RPMI8226 (cell line): ENCODE measurements around the gene ZSCAN25.
"Not testable (repeated sequence)": the region's sequence is repeated elsewhere in the genome, so short reads cannot be mapped to it uniquely, and the experiment has no call there.

ENCODE experiments used
- DNase-seq: peaks from one replicate; pipeline ENCODE4 v3.0.0-alpha.2; 2015

Gene ZSCAN25

DNA sequence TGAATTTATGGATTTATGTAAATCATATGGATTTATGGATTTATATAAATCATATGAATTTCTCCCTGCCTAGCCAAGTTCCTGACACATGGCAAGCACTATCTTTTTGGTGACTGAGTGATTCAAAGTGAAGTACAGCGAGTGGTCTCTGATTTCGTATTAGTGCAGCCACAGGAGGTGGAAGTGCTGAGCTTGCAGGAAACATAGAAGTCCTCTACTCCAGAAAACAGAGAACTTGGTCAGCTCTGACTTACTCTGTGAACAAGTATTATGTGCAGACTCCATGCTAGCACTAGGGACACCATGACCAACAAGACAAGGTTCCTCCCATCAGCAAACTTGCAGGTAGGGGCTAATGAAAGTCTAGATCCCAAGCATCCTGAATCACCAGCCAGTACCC, 34.5 kb downstream of the ZSCAN25 start:
- no peak for DNase-seq

DNA sequence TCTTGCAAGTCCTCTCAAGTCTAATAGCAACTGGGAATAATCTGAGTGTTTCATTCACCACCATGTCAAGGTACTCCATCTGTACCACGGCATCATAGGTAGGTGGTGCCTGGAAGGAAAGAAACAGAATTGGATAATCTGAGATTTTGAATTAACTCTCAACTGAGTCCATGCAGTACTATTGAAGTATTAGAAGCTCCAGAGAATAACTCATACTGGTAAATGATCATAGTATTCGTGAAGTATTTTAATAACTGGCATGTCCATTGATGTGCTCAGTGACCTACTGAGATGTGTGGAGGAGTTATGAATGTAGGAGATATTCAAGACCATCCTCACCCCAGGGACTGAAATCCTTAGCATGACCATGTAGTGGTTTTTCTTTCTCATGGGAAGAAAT, 35.9 kb downstream of the ZSCAN25 start:
- no peak for DNase-seq

DNA sequence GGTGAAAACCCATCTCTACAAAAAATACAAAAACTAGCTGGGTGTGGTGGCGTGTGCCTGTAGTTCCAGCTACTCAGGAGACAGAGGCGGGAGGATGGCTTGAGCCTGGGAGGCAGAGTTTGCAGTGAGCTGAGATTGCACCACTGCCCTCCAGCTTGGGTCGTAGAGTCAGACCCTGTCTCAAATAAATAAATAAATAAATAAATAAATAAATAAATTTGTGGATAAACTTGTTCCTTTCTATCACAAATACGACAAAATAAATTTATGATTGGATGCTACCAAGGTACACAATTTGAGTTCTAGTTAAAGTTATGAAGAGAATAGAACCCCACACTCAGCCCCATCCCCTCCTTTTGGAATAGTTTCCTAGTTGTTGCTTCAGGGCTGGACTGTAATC, 36.5 kb downstream of the ZSCAN25 start:
- not testable (repeated sequence) for DNase-seq

DNA sequence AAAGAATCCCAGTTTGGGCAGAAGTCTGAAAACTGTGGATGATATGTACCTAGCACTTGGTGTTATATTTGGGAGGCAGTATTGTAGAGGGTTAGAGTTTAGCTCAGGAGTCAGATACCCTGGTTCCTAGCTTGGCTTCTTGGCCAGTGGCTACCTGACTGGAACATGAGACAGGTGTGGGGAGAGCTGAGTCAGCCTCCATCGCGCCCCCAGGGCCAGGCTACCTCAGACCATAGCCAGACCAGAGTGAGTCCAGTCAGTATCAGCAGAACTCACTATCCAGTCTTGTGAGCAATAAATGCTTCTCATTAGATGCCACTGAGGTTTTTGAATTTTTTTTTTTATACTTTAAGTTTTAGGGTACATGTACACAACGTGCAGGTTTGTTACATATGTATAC, 37.0 kb downstream of the ZSCAN25 start:
- no peak for DNase-seq

DNA sequence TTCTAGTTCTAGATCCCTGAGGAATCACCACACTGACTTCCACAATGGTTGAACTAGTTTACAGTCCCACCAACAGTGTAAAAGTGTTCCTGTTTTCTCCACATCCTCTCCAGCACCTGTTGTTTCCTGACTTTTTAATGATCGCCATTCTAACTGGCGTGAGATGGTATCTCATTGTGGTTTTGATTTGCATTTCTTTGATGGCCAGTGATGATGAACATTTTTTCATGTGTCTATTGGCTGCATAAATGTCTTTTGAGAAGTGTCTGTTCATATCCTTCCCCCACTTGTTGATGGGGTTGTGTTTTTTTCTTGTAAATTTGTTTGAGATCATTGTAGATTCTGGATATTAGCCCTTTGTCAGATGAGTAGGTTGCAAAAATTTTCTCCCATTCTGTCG, 37.9 kb downstream of the ZSCAN25 start:
- not testable (repeated sequence) for DNase-seq

DNA sequence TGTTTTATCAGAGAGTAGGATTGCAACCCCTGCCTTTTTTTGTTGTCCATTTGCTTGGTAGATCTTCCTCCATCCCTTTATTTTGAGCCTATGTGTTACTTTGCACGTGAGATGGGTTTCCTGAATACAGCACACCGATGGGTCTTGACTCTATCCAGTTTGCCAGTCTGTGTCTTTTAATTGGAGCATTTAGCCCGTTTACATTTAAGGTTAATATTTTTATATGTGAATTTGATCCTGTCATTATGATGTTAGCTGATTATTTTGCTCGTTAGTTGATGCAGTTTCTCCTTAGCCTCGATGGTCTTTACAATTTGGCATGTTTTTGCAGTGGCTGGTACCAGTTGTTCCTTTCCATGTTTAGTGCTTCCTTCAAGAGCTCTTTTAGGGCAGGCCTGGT, 41.1 kb downstream of the ZSCAN25 start:
- not testable (repeated sequence) for DNase-seq

DNA sequence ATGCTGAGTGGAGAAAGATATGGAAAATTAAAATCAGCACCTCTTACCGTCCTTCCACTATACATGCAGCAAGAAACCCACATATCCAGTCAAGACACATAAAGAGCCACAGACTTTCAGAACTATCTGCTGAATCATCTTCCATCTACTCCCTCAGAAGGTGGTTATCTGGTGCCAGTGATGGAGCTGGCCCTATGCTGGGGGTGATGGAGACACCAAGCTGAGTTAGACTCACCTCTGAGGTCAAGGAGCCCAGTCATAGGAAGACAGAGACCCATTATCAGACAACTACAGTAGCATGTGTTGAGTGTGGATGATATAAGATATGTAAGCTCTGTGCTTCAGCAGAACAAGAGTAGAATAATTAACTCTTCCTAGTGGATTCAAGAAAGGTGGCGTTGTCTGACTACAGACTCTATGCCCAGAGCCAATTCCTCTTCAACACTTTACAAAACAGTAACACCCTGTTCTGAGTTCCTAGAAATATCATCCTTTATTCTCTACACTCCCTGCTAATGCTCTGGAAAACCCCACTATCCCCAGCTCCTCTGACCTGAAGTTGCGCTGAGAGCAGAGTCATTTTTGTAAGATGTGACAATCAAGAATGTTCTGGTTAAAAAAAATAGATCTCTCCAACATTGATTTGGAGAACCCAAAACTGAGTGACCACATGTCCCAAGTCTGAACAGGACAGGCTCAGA, 48.7 kb downstream of the ZSCAN25 start:
- no peak for DNase-seq

DNA sequence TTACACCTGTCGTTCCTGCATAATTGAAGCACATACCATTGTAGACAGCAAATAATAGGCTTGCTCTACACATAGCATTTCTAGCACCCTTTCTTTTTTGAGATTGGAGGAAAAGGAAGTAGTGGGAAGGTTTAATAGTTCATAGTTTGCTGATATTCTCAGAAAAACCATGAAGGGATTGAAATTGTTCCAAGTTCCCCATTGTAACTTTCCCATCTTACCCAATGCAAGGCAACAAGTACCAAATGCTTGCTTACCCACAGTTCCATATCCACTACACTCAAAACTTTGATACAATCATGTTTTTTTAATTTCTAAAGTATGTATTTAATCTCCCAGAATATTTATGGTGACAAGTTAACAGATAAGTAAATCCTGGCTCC, 49.3 kb downstream of the ZSCAN25 start:
- DNase-seq = no peak

DNA sequence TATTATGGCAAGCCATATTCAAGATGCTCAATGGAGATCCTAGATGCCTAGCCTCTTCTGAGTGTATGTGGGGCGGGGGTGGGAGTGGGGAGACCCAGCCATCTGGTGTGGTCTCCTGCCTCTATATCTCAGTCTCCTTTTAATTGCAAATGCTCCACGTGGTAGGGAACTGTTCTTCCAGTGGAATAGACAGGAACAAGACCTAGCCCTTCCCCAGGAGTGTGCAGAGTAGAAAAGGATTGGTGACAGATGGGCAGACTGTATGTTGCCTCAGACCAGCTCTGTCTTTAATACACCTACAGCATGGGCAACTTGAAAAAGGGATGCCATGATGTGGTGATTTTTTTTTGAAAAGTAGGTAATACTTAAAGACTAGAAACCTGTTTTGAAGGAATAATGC, 50.4 kb downstream of the ZSCAN25 start:
- no peak for DNase-seq

DNA sequence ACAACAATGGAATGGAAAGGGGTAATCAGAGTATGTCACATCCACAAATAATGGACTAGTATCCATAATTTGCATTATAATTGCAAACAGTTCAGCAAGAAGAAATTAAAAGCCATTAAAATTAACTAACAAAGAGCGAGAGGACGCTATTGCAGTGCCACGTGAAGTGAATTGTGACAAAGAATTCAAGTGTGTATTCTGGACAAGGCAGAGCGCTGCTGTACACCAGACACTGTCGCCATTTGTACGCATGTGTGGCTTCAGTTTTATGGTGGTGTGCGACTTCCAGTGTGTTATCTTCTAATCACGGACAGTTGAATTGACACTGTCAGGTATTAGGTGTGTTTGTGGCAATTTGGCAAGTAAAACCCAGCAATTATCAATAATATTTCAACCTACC, 51.8 kb downstream of the ZSCAN25 start:
- no peak for DNase-seq

DNA sequence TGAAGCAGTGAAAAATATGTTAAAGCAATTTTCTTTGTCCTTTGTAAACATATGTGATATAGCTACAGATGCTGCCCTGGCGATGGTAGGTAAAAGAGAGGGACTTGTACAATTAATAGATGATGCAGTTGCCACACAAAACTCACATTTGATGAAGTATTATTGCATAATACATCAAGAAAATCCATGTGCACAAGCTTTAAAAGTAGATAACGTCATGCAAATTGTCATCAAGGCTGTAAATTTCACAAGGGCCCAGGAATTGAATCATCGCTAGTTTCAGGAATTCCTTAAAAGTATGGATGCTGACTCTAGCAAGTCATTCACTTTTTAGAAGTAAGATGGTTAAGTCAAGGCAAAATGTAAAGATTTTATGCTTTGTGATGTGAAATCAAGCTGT, 53.0 kb downstream of the ZSCAN25 start:
- DNase-seq = no peak

DNA sequence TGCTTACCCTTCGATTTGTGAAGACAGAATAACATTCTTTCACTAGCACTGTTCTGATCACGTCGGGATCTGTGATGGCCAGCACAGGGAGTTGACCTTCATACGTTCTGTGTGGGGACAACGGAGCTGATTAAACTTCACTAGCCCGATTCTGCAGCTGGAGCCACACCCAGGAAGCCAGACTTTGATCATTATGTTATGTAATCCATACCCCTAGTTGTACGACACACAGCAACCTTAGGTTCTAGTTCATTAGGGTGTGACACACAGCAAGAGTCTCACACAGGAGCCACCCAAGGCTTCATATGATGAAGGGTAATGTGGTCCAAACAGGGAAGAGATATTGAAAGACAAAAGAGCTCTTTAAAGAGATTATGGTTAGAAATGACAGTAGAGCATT, 55.8 kb downstream of the ZSCAN25 start:
- no peak for DNase-seq

DNA sequence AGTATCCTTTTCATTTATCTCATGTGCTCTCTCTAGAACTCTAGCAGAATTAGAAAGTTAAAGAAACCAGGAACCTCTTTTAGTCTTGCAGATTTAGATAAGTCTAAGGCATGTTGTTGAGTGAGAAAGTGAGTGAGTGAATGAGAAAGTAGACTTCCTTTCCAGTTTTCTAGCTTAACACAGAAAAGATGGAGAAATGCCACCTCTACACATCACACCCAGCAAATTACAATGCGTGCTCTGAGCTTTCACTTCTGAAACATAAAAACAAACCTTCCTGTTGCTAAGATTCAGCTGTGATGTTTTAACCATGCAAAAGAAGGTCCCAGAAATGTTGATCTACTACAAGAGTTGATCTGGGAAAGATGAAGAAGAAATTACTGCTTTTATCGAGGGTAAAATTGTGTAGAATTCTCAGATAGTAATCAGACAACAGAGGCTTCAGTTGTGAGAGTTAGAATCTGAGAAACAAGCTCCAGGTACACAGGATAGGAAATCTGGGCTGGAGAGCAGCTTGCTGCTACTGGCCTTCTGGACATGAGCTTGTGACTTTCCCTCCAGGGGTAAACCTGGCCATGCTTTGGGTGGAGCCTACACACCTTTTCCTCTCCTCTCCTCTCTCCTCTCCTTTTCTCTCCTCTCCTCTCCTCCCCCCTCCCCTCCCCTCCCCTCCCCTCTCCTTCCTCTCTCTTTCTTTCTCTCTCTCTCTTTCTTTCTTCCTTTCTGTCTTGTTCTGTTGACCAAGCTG, 58.4 kb downstream of the ZSCAN25 start:
- no peak for DNase-seq

DNA sequence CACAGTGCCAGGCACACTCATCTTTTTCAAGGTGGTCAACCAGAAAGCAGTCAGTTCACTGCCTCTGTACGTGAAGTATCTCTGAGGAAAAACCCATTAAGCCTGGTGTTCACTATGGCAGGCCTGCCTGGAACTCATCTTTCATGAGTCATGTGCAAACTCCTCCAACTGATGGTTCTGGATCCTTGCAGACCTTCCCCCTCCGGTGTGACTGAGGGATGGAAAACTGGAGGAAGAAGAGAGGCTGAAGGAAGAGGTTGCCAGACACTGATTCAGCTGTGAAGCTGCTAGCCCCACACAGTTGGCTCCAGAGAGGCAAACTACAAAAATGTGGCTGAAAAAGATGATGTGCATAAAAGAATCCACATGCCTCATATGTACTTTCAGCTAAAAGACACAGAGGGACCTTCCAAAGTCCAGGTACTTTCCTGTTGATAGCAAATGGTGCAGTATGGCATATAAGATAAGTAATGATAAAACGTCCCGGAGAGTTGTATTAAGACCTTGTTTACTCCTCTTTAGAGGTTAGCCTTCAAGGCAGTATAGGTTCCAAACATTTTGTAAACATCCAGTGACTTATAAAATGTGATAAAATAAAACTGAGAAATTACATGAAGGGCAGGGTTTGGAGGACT, 60.4 kb downstream of the ZSCAN25 start:
- no peak for DNase-seq

DNA sequence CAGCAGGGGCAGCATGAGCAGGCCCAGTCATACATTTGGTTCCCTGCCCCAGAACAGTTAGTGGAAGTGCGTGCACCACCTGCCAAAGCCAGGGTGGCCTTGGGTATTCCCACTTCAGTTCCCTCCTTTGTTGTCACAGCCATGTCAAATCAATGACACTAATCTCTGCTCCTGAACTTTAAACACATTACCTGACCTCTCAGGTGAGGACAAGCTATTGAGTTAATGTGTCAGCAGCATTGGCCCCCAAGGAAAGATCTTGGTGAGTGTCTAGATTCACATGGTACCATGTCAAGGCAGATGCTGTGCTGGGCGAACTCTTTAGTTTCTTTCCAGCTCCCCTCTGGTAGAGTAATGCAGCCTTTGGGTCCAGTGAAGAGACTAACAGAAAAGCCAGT, 60.9 kb downstream of the ZSCAN25 start:
- DNase-seq = no peak

DNA sequence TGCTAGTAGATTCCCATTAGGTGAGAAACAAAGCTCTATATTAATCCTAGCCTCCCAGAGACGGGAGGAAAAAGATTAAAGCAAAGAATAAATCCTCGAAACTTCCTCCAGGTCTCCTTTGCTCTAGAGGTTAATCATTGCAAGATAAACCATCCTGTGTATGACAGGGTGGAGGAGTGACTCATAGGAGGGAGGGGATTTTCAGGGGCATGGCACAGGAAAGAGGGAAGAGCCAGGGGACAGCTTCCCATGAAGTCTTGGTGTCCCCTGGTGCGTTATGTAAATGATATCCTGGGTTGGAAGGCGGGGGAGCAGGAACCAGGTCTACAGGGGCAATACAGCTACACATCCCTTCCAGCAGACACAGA, 62.3 kb downstream of the ZSCAN25 start:
- no peak for DNase-seq

DNA sequence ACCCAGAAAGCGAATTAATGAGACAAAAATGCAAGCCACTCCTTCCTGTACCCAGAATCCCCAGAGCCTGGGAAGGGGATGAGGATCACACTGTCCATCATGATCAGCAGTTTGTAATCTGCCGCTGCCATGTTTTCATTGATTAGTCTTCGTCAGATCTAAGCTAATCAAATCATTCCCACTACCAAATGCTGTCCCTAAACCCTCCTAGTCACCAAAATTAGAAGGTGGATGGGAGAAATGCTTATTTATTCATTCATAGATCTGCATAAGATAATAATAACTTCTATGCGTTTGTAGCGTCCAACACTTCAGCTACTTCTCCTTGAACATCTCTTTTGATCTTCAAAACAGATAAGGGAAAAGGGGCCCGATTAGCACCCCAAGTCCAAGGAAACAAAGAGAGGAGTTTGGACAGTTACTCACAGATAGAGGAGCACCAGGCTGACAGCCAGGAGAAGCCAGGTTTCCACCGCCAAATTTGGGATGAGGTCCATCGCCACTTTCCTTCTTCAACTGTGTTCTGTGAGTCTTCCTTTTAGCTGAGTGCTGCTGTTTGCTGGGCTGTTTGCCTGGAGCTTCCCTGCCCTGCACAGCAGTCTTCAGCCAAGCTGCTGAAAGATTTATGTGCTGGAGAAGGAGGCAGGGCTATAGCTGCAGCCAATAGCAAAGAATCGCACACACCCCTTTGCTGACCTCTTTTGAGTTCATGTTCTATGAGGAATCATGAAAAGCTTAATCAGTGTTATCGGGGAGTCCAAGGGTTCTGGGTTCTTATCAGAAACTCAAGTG, 62.9 kb downstream of the ZSCAN25 start, which contains the start of gene CYP3A5:
Gene CYP3A5, minus strand, starts transcription at position 597 of the 792 bp plus-strand sequence. Its CDS starts 100 bp downstream, at position 497.
- no peak for DNase-seq
